Activated CD4-positive, alpha-beta T cell treated with anti-CD3 and anti-CD28 coated beads, Interleukin-2, amount 10 ng/mL, durations not matched to agents 24 days and 14 days (primary cell): Measurements from ENCODE around the gene CDYL. TPM values are rescaled to one million over a fixed set of nuclear protein-coding genes. Genes with fewer than 3 reads are reported as not detected.

Experiments
- DNase-seq: peaks from one replicate; pipeline ENCODE4 v3.0.0; 2022
- H3K27ac Mint-ChIP-seq: one replicate; pipeline ENCODE4 v1.8.0; 2022; ENCODE audit warnings: mild to moderate bottlenecking, mixed read lengths
- H3K27me3 Mint-ChIP-seq: one replicate; pipeline ENCODE4 v1.8.0; 2022; ENCODE audit warnings: mixed read lengths
- H3K36me3 Mint-ChIP-seq: one replicate; pipeline ENCODE4 v1.8.0; 2022; ENCODE audit warnings: low read depth, mild to moderate bottlenecking, mixed read lengths
- H3K4me1 Mint-ChIP-seq: one replicate; pipeline ENCODE4 v1.8.0; 2021; ENCODE audit warnings: mixed read lengths
- H3K4me3 Mint-ChIP-seq: one replicate; pipeline ENCODE4 v1.8.0; 2022; ENCODE audit warnings: mild to moderate bottlenecking, moderate library complexity, mixed read lengths
- H3K9me3 Mint-ChIP-seq: one replicate; pipeline ENCODE4 v1.8.0; 2021; ENCODE audit warnings: mixed read lengths
- intact Hi-C: fragments of 100-400 bp; cut with micrococcal nuclease; formaldehyde crosslinking; loops from one replicate; pipeline ENCODE4 v1.15.1; 2023
- total RNA-seq: library from RNA; stranded (reverse); gene quantifications from 2 replicates; pipeline ENCODE4 v1.2.3, GENCODE V29; 2022

CDYL gene
- total RNA-seq, 1 donor from 2014 or later = 23.4 TPM

GRCh38 chr6:4871825-4872224, 95.6 kb downstream of the CDYL start:
- peaks cover under 1% of the 10 kb centered on the region for H3K9me3 Mint-ChIP-seq
- H3K4me1 Mint-ChIP-seq = peaks cover 4% of the 10 kb centered on the region
- H3K4me3 Mint-ChIP-seq = no peak overlapping the region
- H3K36me3 Mint-ChIP-seq = no peaks in the 10 kb centered on the region
- no peak for DNase-seq
- intact Hi-C loops = no loop called here
- no peaks in the 10 kb centered on the region for H3K27me3 Mint-ChIP-seq
- H3K27ac Mint-ChIP-seq = no peak overlapping the region

- H3K4me3 Mint-ChIP-seq = no peak overlapping the region
- DNase-seq = no peak
- intact Hi-C loops = no loop called here
- H3K27ac Mint-ChIP-seq = no peak overlapping the region
- no peaks in the 10 kb centered on the region for H3K9me3 Mint-ChIP-seq
- H3K36me3 Mint-ChIP-seq = no peaks in the 10 kb centered on the region
- H3K27me3 Mint-ChIP-seq = no peaks in the 10 kb centered on the region
- H3K4me1 Mint-ChIP-seq = peaks cover 4% of the 10 kb centered on the region
These were observed 96.6 kb downstream of the CDYL start for GRCh38 chr6:4872841-4873240.

GRCh38 chr6:4873928-4874327, 97.7 kb downstream of the CDYL start:
- H3K4me3 Mint-ChIP-seq = no peak overlapping the region
- no peaks in the 10 kb centered on the region for H3K27me3 Mint-ChIP-seq
- no peak for DNase-seq
- H3K9me3 Mint-ChIP-seq = no peaks in the 10 kb centered on the region
- H3K27ac Mint-ChIP-seq = no peak overlapping the region
- H3K36me3 Mint-ChIP-seq = no peaks in the 10 kb centered on the region
- peaks cover 4% of the 10 kb centered on the region for H3K4me1 Mint-ChIP-seq
- intact Hi-C loops = no loop called here

GRCh38 chr6:4879741-4880275, 103.6 kb downstream of the CDYL start:
- Mint-ChIP-seq H3K9me3 (no peaks in the 10 kb centered on the region), H3K27me3 (no peaks in the 10 kb centered on the region), H3K36me3 (no peaks in the 10 kb centered on the region), H3K4me1 (peaks cover 4% of the 10 kb centered on the region), H3K4me3 (no peak overlapping the region), H3K27ac (no peak overlapping the region)
- DNase-seq = no peak
- intact Hi-C loops = no loop called here

- H3K4me1 Mint-ChIP-seq = peaks cover 4% of the 10 kb centered on the region
- H3K36me3 Mint-ChIP-seq = no peaks in the 10 kb centered on the region
- no peaks in the 10 kb centered on the region for H3K27me3 Mint-ChIP-seq
- no peak overlapping the region for H3K27ac Mint-ChIP-seq
- intact Hi-C loops = no loop called here
- H3K4me3 Mint-ChIP-seq = no peak overlapping the region
- no peaks in the 10 kb centered on the region for H3K9me3 Mint-ChIP-seq
- DNase-seq = no peak
These were observed 104.2 kb downstream of the CDYL start for GRCh38 chr6:4880363-4880762.

GRCh38 chr6:4883298-4883697, 107.1 kb downstream of the CDYL start:
- H3K27ac Mint-ChIP-seq = no peak overlapping the region
- no peak for DNase-seq
- peaks cover 4% of the 10 kb centered on the region for H3K9me3 Mint-ChIP-seq
- no peaks in the 10 kb centered on the region for H3K27me3 Mint-ChIP-seq
- peaks cover 4% of the 10 kb centered on the region for H3K4me1 Mint-ChIP-seq
- no peak overlapping the region for H3K4me3 Mint-ChIP-seq
- no peaks in the 10 kb centered on the region for H3K36me3 Mint-ChIP-seq
- intact Hi-C loops = no loop called here

- intact Hi-C loops = no loop called here
- Mint-ChIP-seq H3K36me3 (no peaks in the 10 kb centered on the region), H3K9me3 (peaks cover 4% of the 10 kb centered on the region), H3K4me3 (no peak overlapping the region), H3K27me3 (no peaks in the 10 kb centered on the region), H3K27ac (no peak overlapping the region), H3K4me1 (peaks cover 4% of the 10 kb centered on the region)
- DNase-seq = no peak
These were observed 108.6 kb downstream of the CDYL start for GRCh38 chr6:4884646-4885340.

GRCh38 chr6:4885341-4885933, 109.2 kb downstream of the CDYL start:
- intact Hi-C loops = no loop called here
- H3K9me3 Mint-ChIP-seq = peaks cover 4% of the 10 kb centered on the region
- no peak overlapping the region for H3K27ac Mint-ChIP-seq
- H3K27me3 Mint-ChIP-seq = no peaks in the 10 kb centered on the region
- no peak overlapping the region for H3K4me3 Mint-ChIP-seq
- no peaks in the 10 kb centered on the region for H3K36me3 Mint-ChIP-seq
- DNase-seq = no peak
- H3K4me1 Mint-ChIP-seq = no peaks in the 10 kb centered on the region

GRCh38 chr6:4888841-4889240, 112.6 kb downstream of the CDYL start:
- Mint-ChIP-seq H3K4me1 (no peaks in the 10 kb centered on the region), H3K36me3 (peaks cover 7% of the 10 kb centered on the region), H3K27me3 (no peaks in the 10 kb centered on the region), H3K4me3 (no peak overlapping the region), H3K9me3 (peaks cover 4% of the 10 kb centered on the region), H3K27ac (no peak overlapping the region)
- intact Hi-C loops = no loop called here
- no peak for DNase-seq

- no peak overlapping the region for H3K27ac Mint-ChIP-seq
- intact Hi-C loops = no loop called here
These were observed 113.5 kb downstream of the CDYL start for GRCh38 chr6:4889701-4890100.

GRCh38 chr6:4890191-4890590, 114.0 kb downstream of the CDYL start:
- Mint-ChIP-seq H3K27me3 (no peaks in the 10 kb centered on the region), H3K9me3 (peaks cover 4% of the 10 kb centered on the region), H3K36me3 (peaks cover 15% of the 10 kb centered on the region), H3K27ac (no peak overlapping the region), H3K4me3 (no peak overlapping the region), H3K4me1 (no peaks in the 10 kb centered on the region)
- DNase-seq = peak; percentile 34
- intact Hi-C loops = no loop called here

More at GRCh38 chr6:4889701-4890100, 113.5 kb downstream of the CDYL start:
- H3K27me3 Mint-ChIP-seq = no peaks in the 10 kb centered on the region
- H3K9me3 Mint-ChIP-seq = peaks cover 4% of the 10 kb centered on the region
- peak; percentile 29 for DNase-seq
- H3K4me1 Mint-ChIP-seq = no peaks in the 10 kb centered on the region
- peaks cover 15% of the 10 kb centered on the region for H3K36me3 Mint-ChIP-seq
- no peak overlapping the region for H3K4me3 Mint-ChIP-seq

- H3K27ac Mint-ChIP-seq = no peak overlapping the region
- peaks cover 15% of the 10 kb centered on the region for H3K36me3 Mint-ChIP-seq
- H3K4me1 Mint-ChIP-seq = no peaks in the 10 kb centered on the region
- H3K9me3 Mint-ChIP-seq = peaks cover 3% of the 10 kb centered on the region
- intact Hi-C loops = no loop called here
- H3K4me3 Mint-ChIP-seq = no peak overlapping the region
- peak; percentile 41 for DNase-seq
- H3K27me3 Mint-ChIP-seq = no peaks in the 10 kb centered on the region
These were observed 114.4 kb downstream of the CDYL start for GRCh38 chr6:4890627-4891026.

- H3K36me3 Mint-ChIP-seq = peaks cover 17% of the 10 kb centered on the region
- H3K4me1 Mint-ChIP-seq = no peaks in the 10 kb centered on the region
- no peak overlapping the region for H3K4me3 Mint-ChIP-seq
- peak; percentile 37 for DNase-seq
- intact Hi-C loops = no loop called here
- H3K27ac Mint-ChIP-seq = no peak overlapping the region
- H3K9me3 Mint-ChIP-seq = no peaks in the 10 kb centered on the region
- H3K27me3 Mint-ChIP-seq = no peaks in the 10 kb centered on the region
These were observed 114.9 kb downstream of the CDYL start for GRCh38 chr6:4891141-4891540.

- peaks cover 20% of the 10 kb centered on the region for H3K36me3 Mint-ChIP-seq
- intact Hi-C loops = no loop called here
These were observed 116.7 kb downstream of the CDYL start for GRCh38 chr6:4892785-4893485.

More at GRCh38 chr6:4892785-4893485, 116.7 kb downstream of the CDYL start:
- H3K4me1 Mint-ChIP-seq = no peaks in the 10 kb centered on the region
- no peak overlapping the region for H3K27ac Mint-ChIP-seq
- H3K9me3 Mint-ChIP-seq = no peaks in the 10 kb centered on the region
- no peaks in the 10 kb centered on the region for H3K27me3 Mint-ChIP-seq
- no peak overlapping the region for H3K4me3 Mint-ChIP-seq
- DNase-seq = peak; percentile 27
